IPS DF 6.9 (cell line): ENCODE data around the gene LRRC61.

ENCODE experiments used
- DNase-seq: peaks from one replicate; pipeline ENCODE4 v3.0.0-alpha.2; 2013; ENCODE audit warnings: low read depth, low spot score
- H3K27ac ChIP-seq: one replicate; pipeline ENCODE4 v1.5.1; 2013; ENCODE audit warnings: low read length, control low read depth
- H3K27me3 ChIP-seq: 2 replicates; pipeline ENCODE4 v1.6.1; 2013; ENCODE audit warnings: mild to moderate bottlenecking, low read length; ENCODE audit not compliant: control insufficient read depth, insufficient read depth
- H3K36me3 ChIP-seq: 2 replicates; pipeline ENCODE4 v1.6.1; 2013; ENCODE audit warnings: low read length; ENCODE audit not compliant: control insufficient read depth, insufficient read depth
- H3K4me1 ChIP-seq: 2 replicates; pipeline ENCODE4 v1.6.1; 2013; ENCODE audit warnings: low read length; ENCODE audit not compliant: control insufficient read depth, insufficient read depth
- H3K4me3 ChIP-seq: 2 replicates; pipeline ENCODE4 v1.5.1; 2013; ENCODE audit warnings: mild to moderate bottlenecking, low read length
- H3K9me3 ChIP-seq: 2 replicates; pipeline ENCODE4 v1.6.1; 2013; ENCODE audit warnings: low read length, inconsistent platforms; ENCODE audit not compliant: control insufficient read depth, insufficient read depth
- WGBS: extraction: QIAGEN DNeasy Blood & Tissue Kit; methylation state at CpG from one replicate; pipeline ENCODE4 v1.1.7; 2013; ENCODE audit warnings: mixed read lengths, missing lambda C conversion rate; ENCODE audit not compliant: insufficient read length, insufficient coverage; 5-methylcytosine and 5-hydroxymethylcytosine counted together

LRRC61 gene

DNA sequence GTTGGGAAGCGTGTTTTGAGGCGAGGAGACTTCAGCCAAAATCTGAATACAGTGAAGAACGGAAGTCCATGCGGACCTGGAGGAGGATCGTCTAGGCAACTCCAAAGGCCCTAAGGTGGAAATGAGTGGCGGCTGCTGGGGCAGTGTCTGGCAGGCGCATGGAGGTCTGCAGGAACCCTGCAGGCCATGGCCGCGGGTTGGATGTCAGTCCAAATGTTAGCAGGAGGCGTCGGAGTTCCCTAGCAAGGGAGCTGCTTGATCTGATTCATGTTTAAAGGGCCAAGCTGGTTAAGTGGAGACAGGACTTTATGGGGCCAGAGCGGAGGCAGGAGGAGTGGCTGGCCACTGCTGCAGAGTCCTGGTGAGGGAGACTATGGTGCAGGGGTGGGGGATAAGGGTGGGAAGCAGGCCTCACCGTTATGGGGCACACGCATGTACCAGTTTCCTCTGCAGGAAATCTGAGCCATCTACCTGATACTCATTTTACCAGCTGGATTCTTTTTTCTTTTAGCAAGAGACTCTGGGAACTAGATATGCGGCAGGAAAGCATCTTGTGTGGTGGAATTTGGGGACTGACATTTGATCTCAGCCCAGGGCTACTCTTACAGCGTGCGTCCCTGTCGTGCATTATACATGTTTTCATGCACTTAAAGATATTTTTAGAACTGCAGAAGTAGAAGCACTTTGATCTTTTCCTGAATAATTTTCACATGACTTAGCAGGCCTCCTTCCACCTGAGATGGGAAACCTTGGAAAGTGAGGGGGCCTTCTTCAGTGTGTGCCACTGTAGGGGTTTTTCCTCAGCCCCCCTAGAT lies 38.9 kb downstream of the LRRC61 start:
- WGBS, result no CpG with 5 or more reads among the region's 18 CpGs
- no peaks in the 10 kb centered on the region for H3K36me3 ChIP-seq
- no peak overlapping the region for H3K27ac ChIP-seq
- no peak overlapping the region for H3K4me3 ChIP-seq
- H3K4me1 ChIP-seq, result peaks cover 7% of the 10 kb centered on the region
- H3K9me3 ChIP-seq, result no peaks in the 10 kb centered on the region
- DNase-seq, result no peak
- no peaks in the 10 kb centered on the region for H3K27me3 ChIP-seq

- no CpG with 5 or more reads among the region's 4 CpGs for WGBS
- Histone ChIP-seq H3K27me3 (no peaks in the 10 kb centered on the region), H3K36me3 (no peaks in the 10 kb centered on the region), H3K9me3 (no peaks in the 10 kb centered on the region), H3K27ac (no peak overlapping the region), H3K4me3 (no peak overlapping the region), H3K4me1 (peaks cover 9% of the 10 kb centered on the region)
- DNase-seq, result no peak
Observed at GRCh38 chr7:150363370-150363769, 40.2 kb downstream of the LRRC61 start.

DNA sequence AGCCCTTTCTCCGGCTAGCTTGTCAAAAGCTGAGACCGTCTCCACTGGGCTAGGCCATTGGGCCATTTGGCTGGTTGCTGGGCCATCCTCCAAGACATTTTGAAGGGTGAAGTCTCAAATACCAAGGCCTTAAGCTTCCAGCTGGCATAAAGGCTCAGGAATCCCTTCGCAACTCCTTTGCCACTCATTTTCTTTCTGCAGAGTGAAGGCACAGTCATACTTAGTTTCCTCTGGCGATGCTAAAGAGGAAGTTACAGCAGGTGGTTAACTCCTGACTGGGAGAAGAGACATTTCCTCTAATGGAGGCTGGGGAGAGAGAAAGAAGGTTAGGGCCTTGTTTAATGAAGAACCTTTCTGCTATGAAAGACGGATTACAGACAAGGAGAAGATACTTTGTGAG lies 40.7 kb downstream of the LRRC61 start:
- Histone ChIP-seq H3K27me3 (no peaks in the 10 kb centered on the region), H3K36me3 (no peaks in the 10 kb centered on the region), H3K27ac (no peak overlapping the region), H3K4me3 (no peak overlapping the region), H3K9me3 (no peaks in the 10 kb centered on the region), H3K4me1 (peaks cover 9% of the 10 kb centered on the region)
- no peak for DNase-seq
- WGBS, result no CpG with 5 or more reads among the region's 5 CpGs

DNA sequence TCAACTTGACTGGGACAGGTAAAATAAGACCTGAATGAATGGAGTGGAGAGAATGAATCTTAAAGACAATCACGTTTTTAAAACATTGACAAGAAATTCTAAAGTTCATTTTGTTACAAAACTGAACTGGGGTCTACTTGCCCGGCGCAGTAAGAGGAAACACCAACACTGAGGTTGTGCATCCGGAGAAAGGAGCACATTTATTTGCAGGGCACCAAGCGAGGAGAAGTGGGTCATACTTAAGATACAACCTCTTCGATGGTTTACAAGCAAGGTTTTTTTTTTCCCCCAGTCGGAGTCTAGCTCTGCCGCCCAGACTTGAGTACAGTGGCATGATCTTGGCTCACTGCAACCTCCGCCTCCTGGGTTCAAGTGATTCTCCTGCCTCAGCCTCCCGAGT lies 42.0 kb downstream of the LRRC61 start:
- Histone ChIP-seq H3K4me3 (no peak overlapping the region), H3K27ac (no peak overlapping the region), H3K4me1 (peaks cover 15% of the 10 kb centered on the region), H3K27me3 (no peaks in the 10 kb centered on the region), H3K9me3 (no peaks in the 10 kb centered on the region), H3K36me3 (0 out of 2 replicates have a peak, but pooled peaks cover 2% of the 10 kb centered on the region)
- no peak for DNase-seq
- no CpG with 5 or more reads among the region's 10 CpGs for WGBS

- H3K27ac ChIP-seq, result no peak overlapping the region
- DNase-seq, result no peak
- H3K4me3 ChIP-seq, result no peak overlapping the region
- H3K9me3 ChIP-seq, result no peaks in the 10 kb centered on the region
- H3K36me3 ChIP-seq, result peaks cover 4% of the 10 kb centered on the region; the same call in 1 of the 2 replicates
- WGBS, result no CpG with 5 or more reads among the region's 5 CpGs
- H3K27me3 ChIP-seq, result no peaks in the 10 kb centered on the region
- H3K4me1 ChIP-seq, result peaks cover 16% of the 10 kb centered on the region
Observed at GRCh38 chr7:150365673-150366398, 42.7 kb downstream of the LRRC61 start.

DNA sequence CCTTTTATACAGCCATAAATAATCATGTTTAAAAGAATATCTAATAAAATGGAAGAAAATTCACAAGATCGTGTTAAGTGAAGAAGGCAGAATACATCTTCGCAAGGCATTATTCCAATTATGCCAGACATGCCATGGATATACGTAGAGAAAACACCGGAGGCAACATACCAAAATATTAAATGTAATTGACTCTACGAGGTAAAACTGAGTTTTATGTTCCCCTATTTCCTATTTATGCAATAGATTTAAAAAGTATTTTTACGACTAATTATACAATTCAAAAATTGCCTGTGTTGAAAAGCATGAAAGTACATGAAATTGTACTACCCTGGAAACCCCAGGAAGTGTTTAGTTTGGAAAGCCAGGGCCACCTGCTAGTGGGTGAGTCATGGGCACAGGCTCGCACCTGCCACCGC lies 44.5 kb downstream of the LRRC61 start:
- Histone ChIP-seq H3K36me3 (peaks cover 21% of the 10 kb centered on the region), H3K27me3 (no peaks in the 10 kb centered on the region), H3K4me1 (peaks cover 12% of the 10 kb centered on the region), H3K9me3 (no peaks in the 10 kb centered on the region), H3K27ac (no peak overlapping the region), H3K4me3 (peak overlapping the region; percentile 88; the same call in 1 of the 2 replicates)
- no peak for DNase-seq
- WGBS, result no CpG with 5 or more reads among the region's 8 CpGs

DNA sequence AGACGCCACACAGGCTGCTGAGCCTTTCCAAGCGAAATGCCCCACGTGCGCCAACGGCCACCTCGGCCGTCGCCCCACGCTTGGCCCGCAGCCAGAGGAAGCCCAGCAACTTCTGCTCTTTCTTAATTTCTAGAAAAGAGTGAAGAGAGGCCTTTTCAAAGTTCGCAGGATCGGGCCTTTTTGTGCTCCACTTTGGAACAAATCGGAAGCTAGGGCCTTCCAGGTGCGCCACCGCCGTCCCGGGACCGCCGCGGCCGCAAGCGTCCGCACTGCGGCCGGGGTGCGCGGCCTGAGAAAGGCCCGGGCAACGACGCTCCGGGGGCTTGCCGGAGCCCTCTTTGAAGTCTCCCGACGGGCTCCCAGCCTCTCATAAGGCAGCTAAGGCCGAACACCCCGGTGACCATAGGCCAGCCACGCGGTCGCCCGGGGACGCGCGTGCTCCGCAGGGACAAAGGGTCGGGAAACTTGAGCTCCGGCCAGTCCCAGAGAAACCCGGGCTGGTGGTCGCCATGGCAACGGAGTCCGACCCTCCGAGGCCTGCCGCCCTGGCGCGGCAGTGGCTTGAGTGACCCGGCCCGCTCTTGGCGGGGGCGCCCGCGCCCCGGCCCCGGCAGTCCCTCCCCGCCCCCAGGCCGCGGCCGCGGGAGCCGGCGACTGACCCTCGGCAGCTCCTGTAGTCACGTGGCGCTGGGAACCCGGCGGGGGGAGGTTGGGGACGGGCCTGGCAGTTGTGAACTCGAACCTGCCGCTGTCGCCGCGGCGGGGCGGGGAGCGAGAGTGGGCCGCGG lies 45.1 kb downstream of the LRRC61 start, which contains the start of gene REPIN1:
Gene REPIN1 (plus strand): TSS at position 727 of the 788 bp plus-strand sequence. CDS start 890 bp downstream, outside the sequence.
- H3K9me3 ChIP-seq, result no peaks in the 10 kb centered on the region
- H3K27ac ChIP-seq, result no peak within 1 kb of the TSS
- no peaks in the 10 kb centered on the region for H3K27me3 ChIP-seq
- H3K4me3 ChIP-seq, result peak within 1 kb of the TSS; percentile 88
- H3K36me3 ChIP-seq, result peaks cover 26% of the 10 kb centered on the region
- no CpG with 5 or more reads among the region's 85 CpGs for WGBS
- H3K4me1 ChIP-seq, result peaks cover 10% of the 10 kb centered on the region
- no peak for DNase-seq

DNA sequence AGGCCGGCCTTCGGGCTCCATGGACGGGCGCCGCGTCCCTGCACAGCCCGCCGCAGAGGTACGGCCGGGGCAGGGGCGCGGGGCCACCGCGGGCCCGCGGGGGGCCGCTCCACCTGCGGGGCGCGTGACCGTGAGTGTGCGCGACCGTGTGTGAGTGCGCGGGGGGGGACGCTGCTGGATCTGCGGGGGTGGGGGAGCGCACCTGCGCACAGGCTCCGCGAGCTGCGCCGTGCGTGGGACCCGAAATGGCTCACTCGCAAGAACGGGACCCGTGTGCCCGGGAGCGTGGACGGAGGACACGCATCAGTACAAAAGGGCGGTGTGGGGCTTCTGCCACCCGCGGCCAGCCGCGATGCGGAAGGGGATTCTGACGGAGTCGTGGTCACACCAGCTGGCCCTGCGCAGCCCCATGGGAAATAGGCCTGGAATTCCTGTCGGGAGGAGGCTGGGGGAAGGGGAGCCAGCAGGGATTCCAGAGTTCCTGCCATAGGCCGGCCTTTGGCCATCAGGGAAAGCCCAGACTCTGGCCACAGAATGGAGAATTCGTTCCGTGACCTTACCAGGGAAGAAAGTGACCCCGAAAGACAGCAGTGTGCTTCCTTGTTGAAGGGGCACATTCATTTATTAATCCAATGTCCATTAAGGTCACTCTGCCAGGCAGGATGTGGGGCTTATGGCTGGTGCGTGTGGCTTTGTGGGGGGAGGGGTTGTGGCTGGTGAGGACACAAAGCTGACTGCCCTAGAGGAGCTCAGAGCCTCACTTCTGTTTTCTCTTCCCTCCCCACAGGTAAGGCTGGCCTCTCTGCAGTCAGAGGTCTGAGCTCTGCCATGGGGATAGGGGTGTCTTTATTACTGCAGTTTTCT lies 46.0 kb downstream of the LRRC61 start:
- no CpG with 5 or more reads among the region's 58 CpGs for WGBS
- Histone ChIP-seq H3K4me1 (peaks cover 10% of the 10 kb centered on the region), H3K27me3 (no peaks in the 10 kb centered on the region), H3K9me3 (no peaks in the 10 kb centered on the region), H3K27ac (no peak overlapping the region), H3K4me3 (peak overlapping the region; percentile 88), H3K36me3 (peaks cover 29% of the 10 kb centered on the region)
- no peak for DNase-seq

GRCh38 chr7:150369748-150370501 lies 46.8 kb downstream of the LRRC61 start:
- Histone ChIP-seq H3K27ac (no peak overlapping the region), H3K9me3 (no peaks in the 10 kb centered on the region), H3K27me3 (no peaks in the 10 kb centered on the region), H3K36me3 (peaks cover 31% of the 10 kb centered on the region), H3K4me1 (peaks cover 10% of the 10 kb centered on the region), H3K4me3 (peak overlapping the region; percentile 88; the same call in 1 of the 2 replicates)
- no CpG with 5 or more reads among the region's 23 CpGs for WGBS
- no peak for DNase-seq
